GM19328 (cell line): ENCODE results near the gene ADSS1.
A peak's percentile ranks its signal among the peaks of the same experiment; 100 is the strongest.

Source experiments
- ATAC-seq: cut with Tn5 transposase; IDR thresholded peaks from one replicate; pipeline ENCODE4 v1.9.1; 2021; ENCODE audit warnings: mild to moderate bottlenecking, moderate library complexity; ENCODE audit not compliant: unreplicated experiment

ADSS1 gene

DNA sequence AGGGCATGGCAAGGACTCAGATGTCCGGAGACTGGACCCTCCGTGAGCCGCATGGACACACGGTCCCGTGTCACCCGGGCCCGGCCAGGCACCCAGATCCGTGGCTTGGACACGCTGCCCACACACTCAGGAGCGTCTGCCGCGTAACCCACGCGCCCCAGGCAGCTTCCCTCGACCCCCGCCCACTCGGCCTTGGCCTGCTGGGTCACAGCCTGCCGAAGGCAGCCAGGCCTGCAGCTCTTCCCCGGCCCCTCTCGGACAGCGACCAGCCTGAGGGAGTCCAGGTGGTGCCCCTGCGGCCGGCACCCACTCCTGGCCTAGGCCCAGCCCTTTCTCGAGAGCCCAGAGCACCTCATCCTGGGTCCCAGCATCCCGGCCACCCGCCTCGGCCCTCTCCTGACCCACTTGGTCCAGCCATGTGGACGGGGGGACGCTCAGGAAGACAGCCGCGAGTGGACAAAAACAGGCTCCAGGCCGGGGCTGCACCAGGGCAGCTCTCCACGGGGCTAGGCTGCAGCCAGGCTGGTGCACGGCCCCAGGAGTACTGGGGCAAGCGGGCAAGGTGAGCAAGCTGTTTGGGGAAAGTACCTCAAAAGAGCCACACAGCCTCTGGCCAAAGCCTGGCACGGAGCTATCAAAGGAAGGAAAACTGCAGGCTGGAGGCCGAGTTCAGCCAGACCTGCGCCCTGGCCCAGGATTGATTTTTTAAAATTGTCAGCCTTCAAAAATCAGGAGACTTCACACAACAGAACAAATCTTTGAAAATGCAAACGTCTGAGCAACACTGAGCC lies 65.0 kb downstream of the ADSS1 start:
- no peak for ATAC-seq

DNA sequence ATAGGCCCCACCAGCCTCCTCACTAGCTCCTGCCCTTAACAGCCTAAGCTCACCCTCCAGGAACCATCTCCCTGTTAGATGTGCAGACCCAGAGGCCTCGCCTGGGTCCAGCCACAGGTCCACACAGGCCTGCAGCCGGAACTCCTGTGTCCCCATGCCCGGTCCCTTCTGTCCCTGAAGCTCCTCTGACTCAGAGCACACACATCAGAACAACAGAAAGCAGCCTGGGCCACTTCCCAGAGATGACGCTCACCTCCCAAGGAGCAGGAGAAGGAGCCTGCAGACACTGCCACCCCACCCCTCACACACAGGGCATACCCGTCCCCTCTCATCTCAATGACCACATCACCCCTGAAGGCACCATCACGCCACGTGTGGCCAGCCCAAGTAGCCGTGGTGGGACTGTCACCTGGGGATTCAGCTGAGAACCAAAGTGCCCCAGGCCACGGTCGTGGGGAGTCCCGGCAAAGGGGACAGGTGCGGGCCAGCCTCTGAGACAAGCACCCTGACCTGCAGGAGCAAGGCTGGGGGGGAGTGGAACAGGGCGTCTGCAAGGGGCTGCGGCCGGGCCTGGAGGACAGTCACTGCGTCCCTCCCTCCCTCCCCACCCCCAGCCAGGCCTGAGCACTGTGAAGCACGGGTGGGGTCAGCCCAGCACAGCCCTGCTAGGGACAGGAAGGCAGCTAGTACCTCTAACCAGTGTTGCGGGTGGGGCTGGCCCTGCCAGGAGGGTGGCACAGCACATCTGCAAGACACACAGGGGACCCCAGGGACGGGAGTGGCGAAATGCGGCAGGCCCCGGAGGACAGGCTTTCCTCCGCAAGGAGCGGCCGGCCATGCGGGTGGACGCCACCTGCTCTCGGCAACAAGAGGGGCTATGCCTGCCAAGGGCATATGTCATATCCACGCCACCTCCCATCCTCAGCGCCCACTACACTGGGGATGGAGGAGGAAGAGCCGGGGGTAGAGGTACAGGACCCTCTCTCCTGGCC lies 66.0 kb downstream of the ADSS1 start:
- no peak for ATAC-seq

- no peak for ATAC-seq
Measured at GRCh38 chr14:104791425-104791824, 67.4 kb downstream of the ADSS1 start.

DNA sequence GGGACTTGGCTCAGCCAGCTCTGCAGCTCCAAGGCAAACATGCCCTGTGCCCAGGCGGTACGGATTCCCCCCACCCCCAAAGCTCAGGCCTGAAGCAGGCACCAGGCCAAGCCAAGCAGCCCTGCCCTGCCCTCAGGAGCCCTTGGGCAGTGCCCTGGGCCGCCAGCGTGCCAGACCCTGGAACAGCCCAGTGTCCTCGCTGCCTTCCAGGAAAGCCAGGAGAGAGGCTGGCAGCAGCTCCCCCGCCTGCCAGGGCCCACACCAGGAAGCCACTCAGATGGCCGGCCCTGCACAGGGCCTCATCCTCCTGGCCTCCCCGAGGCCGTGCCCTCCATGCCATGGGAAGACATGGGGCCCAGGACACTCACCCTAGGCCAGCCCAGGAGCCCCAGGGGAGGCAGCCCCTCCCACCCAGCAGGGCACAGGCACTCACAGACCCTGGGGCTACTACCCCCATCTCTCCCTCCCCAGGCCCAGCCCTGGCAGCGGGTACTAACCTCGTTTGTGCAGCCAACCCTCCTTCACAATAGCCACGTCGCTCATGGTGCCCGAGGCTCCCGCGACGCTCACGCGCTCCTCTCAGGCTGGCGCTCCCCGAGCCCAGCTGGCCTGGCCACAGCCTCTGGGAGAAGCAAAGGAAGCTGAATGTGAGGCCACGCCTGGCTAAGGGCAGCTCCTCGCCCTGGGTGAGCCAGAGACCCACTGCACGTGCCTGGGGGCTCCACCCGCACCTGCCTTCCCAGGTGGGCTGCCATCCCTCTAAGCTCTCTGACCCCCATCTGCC lies 68.3 kb downstream of the ADSS1 start:
- no peak for ATAC-seq

DNA sequence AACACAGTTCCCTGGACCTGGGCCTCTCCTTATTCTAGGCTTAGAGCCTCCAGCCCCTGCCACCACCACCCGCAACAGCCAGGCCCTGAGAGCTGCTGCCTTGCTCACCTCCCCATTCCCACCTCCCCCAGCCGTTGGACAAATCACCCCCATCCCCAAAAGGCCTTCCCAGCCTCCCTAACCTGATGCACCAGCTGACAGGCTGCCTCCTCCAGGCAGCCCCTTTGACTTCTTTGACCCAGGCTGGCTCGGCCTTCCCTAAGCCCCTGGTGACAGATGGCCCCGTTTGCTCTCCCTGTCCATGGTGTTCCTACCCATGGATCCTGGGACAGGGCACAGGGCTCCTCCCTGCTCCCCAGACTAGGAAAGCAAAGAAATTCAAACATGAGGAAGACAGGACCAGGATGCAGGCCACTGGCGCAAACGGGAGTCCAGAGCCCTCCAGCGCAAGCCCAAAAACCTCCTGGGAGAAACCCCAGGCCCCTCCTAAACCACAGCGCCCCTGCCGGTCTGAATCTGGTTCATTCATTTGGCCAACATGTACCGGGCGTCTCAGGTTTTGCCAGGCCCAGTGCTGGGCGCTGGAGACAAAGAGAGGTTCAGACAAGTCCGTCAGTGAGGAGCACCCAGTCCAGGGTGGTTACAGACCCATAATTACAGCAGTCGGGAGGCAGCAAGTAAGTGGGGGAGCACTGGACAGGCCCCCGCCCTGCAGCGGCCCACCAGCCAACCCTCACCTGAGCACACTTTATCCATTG lies 69.1 kb downstream of the ADSS1 start:
- ATAC-seq: no peak

DNA sequence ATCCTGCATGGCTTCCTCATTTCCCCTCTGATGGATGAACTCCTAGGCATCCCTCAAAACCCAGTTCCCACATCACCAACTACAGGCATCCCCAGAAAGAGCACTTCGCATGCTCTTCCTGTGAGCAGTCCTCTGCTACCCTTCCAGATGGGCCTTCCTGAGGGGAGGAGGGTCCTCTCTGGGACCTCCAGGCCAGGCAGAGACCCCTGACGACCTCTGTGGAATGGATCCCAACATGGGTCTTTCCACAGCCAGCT lies 69.6 kb downstream of the ADSS1 start:
- ATAC-seq: no peak

DNA sequence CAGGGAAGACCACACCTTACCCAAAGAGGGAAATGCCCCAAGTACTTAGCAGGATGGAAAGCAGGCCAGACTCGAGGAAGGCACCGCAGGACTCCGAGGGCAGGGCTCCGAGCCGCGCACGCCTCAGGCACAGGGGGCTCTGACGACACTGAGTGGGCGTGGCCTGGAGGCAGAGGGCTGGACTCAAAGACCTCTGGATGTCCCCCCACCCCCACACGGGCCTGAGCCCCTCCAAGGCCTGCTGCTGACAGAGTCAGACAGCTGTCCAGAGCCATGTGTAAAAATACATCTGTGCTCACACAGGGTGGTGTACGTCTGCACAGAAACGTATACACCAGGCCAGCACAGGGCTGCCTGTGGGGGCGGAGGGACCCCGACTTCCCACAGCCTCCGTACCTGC lies 70.1 kb downstream of the ADSS1 start:
- ATAC-seq: no peak

DNA sequence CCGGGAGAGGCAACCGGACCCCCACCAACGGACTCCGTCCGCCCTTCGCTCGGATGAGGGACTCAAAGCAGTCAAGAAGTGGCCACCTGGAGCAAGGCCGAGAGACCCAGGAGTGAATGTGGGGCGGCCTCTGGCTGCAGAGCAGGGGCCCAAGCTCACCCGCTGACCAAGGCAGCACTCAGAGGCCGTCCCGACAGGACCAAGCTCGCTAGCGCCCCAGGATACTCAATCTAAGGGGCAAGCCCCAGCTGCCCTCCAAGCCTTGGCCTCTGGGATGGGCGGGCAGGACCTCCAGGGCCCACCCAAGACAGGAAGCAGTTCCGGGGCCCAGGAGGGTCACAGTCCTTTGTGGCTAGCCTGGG lies 70.6 kb downstream of the ADSS1 start:
- ATAC-seq: peak; percentile 13

GRCh38 chr14:104794993-104795780 lies 71.2 kb downstream of the ADSS1 start, which contains the start of gene AKT1:
Gene AKT1 (minus strand): TSS chr14:104795748. CDS start chr14:104792643, 3,105 bp downstream.
- ATAC-seq: peak; percentile 39

GRCh38 chr14:104795781-104796686 lies 72.0 kb downstream of the ADSS1 start:
- ATAC-seq: peak; percentile 47

- no peak for ATAC-seq
Measured at GRCh38 chr14:104796687-104797081, 72.7 kb downstream of the ADSS1 start.
